ENCODE results near the gene ARRB1. TPM values are rescaled to one million over a fixed set of nuclear protein-coding genes. Genes with fewer than 3 reads are reported as not detected.
A peak's percentile ranks its signal among the peaks of the same experiment; 100 is the strongest.

The ARRB1 gene
- total and polyA plus RNA-seq, 2 of the 13 experiments (the other 11 are each of a cell fraction or from before 2014, with no cell fraction given), result 22.5 to 35.7 TPM

- TF ChIP-seq, protein P1, sequence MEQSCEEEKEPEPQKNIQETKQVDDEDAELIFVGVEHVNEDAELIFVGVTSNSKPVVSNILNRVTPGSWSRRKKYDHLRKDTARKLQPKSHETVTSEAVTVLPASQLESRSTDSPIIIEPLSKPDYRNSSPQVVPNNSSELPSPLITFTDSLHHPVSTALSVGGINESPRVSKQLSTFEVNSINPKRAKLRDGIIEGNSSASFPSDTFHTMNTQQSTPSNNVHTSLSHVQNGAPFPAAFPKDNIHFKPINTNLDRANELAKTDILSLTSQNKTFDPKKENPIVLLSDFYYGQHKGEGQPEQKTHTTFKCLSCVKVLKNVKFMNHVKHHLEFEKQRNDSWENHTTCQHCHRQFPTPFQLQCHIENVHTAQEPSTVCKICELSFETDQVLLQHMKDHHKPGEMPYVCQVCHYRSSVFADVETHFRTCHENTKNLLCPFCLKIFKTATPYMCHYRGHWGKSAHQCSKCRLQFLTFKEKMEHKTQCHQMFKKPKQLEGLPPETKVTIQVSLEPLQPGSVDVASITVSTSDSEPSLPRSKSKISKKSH (CRISPR knock-in tag; IDR thresholded peaks at IDR 0.05; ENCODE audit: borderline replicate concordance), result no peak
- TF ChIP-seq ZNF138 (CRISPR knock-in tag; IDR thresholded peaks at IDR 0.05; ENCODE audit: low read depth) (no peak), ZNF891 (CRISPR knock-in tag; IDR thresholded peaks at IDR 0.05) (no peak), NFKBIZ (CRISPR knock-in tag; IDR thresholded peaks at IDR 0.05) (no peak), SMARCE1 (IDR thresholded peaks at IDR 0.05; ENCODE audit: borderline replicate concordance) (no peak), JUN (CRISPR knock-in tag; IDR thresholded peaks at IDR 0.05) (no peak), ZNF10 (CRISPR knock-in tag; IDR thresholded peaks at IDR 0.05; ENCODE audit: borderline replicate concordance, low read depth) (no peak), GFI1 (CRISPR knock-in tag; IDR thresholded peaks at IDR 0.05; ENCODE audit: borderline replicate concordance) (no peak), REL (CRISPR knock-in tag; conservative IDR thresholded peaks at IDR 0.05) (no peak), ZNF777 (CRISPR knock-in tag; IDR thresholded peaks at IDR 0.05) (0 out of 2 replicates have a peak, but pooled peaks have one; percentile 32), FOXC1 (CRISPR knock-in tag; IDR thresholded peaks at IDR 0.05; ENCODE audit: borderline replicate concordance) (no peak), SOX5 (CRISPR knock-in tag; IDR thresholded peaks at IDR 0.05; ENCODE audit: borderline replicate concordance) (peak; percentile 34; the same call in 1 of the 2 replicates), SIX4 (CRISPR knock-in tag; IDR thresholded peaks at IDR 0.05) (no peak), YEATS2 (CRISPR knock-in tag; IDR thresholded peaks at IDR 0.05; ENCODE audit: borderline replicate concordance) (peak; percentile 56; the same call in 1 of the 2 replicates)
- TF ChIP-seq, protein P2, sequence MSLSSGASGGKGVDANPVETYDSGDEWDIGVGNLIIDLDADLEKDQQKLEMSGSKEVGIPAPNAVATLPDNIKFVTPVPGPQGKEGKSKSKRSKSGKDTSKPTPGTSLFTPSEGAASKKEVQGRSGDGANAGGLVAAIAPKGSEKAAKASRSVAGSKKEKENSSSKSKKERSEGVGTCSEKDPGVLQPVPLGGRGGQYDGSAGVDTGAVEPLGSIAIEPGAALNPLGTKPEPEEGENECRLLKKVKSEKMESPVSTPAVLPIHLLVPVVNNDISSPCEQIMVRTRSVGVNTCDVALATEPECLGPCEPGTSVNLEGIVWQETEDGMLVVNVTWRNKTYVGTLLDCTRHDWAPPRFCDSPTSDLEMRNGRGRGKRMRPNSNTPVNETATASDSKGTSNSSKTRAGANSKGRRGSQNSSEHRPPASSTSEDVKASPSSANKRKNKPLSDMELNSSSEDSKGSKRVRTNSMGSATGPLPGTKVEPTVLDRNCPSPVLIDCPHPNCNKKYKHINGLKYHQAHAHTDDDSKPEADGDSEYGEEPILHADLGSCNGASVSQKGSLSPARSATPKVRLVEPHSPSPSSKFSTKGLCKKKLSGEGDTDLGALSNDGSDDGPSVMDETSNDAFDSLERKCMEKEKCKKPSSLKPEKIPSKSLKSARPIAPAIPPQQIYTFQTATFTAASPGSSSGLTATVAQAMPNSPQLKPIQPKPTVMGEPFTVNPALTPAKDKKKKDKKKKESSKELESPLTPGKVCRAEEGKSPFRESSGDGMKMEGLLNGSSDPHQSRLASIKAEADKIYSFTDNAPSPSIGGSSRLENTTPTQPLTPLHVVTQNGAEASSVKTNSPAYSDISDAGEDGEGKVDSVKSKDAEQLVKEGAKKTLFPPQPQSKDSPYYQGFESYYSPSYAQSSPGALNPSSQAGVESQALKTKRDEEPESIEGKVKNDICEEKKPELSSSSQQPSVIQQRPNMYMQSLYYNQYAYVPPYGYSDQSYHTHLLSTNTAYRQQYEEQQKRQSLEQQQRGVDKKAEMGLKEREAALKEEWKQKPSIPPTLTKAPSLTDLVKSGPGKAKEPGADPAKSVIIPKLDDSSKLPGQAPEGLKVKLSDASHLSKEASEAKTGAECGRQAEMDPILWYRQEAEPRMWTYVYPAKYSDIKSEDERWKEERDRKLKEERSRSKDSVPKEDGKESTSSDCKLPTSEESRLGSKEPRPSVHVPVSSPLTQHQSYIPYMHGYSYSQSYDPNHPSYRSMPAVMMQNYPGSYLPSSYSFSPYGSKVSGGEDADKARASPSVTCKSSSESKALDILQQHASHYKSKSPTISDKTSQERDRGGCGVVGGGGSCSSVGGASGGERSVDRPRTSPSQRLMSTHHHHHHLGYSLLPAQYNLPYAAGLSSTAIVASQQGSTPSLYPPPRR (CRISPR knock-in tag; IDR thresholded peaks at IDR 0.05; ENCODE audit: borderline replicate concordance), result no peak
- TF ChIP-seq, protein P3, sequence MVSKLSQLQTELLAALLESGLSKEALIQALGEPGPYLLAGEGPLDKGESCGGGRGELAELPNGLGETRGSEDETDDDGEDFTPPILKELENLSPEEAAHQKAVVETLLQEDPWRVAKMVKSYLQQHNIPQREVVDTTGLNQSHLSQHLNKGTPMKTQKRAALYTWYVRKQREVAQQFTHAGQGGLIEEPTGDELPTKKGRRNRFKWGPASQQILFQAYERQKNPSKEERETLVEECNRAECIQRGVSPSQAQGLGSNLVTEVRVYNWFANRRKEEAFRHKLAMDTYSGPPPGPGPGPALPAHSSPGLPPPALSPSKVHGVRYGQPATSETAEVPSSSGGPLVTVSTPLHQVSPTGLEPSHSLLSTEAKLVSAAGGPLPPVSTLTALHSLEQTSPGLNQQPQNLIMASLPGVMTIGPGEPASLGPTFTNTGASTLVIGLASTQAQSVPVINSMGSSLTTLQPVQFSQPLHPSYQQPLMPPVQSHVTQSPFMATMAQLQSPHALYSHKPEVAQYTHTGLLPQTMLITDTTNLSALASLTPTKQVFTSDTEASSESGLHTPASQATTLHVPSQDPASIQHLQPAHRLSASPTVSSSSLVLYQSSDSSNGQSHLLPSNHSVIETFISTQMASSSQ (IDR thresholded peaks at IDR 0.05; ENCODE audit: low read depth), result no peak
- TF ChIP-seq, protein P3 (CRISPR knock-in tag; IDR thresholded peaks at IDR 0.05; ENCODE audit: borderline replicate concordance), result no peak
- TF ChIP-seq, protein P4, sequence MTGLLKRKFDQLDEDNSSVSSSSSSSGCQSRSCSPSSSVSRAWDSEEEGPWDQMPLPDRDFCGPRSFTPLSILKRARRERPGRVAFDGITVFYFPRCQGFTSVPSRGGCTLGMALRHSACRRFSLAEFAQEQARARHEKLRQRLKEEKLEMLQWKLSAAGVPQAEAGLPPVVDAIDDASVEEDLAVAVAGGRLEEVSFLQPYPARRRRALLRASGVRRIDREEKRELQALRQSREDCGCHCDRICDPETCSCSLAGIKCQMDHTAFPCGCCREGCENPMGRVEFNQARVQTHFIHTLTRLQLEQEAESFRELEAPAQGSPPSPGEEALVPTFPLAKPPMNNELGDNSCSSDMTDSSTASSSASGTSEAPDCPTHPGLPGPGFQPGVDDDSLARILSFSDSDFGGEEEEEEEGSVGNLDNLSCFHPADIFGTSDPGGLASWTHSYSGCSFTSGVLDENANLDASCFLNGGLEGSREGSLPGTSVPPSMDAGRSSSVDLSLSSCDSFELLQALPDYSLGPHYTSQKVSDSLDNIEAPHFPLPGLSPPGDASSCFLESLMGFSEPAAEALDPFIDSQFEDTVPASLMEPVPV (CRISPR knock-in tag; IDR thresholded peaks at IDR 0.05), result no peak
Observed at GRCh38 chr11:75384438-75385080, 33.1 kb upstream of the ARRB1 start (continued).
